Subcutaneous abdominal adipose tissue (tissue), 5 donors: ENCODE data around the gene PSMD1.

ENCODE experiments used
- H3K27ac ChIP-seq: one replicate; pipeline ENCODE4 v1.7.0; 2013; ENCODE audit warnings: low read depth, mild to moderate bottlenecking, inconsistent platforms, low read length, moderate library complexity
- H3K27me3 ChIP-seq, 5 donors: one replicate each; pipeline ENCODE4 v1.7.0; 2013; ENCODE audit warnings: low read length in 5 of 5, inconsistent platforms in 1 of 5; ENCODE audit not compliant: control insufficient read depth in 5 of 5, insufficient read depth in 4 of 5
- H3K36me3 ChIP-seq, 5 donors: one replicate each; pipeline ENCODE4 v1.7.0; 2013; ENCODE audit warnings: low read length in 5 of 5; ENCODE audit not compliant: control insufficient read depth in 5 of 5, insufficient read depth in 5 of 5
- H3K4me1 ChIP-seq, 5 donors: one replicate each; pipeline ENCODE4 v1.7.0; 2013; ENCODE audit warnings: low read length in 5 of 5, mild to moderate bottlenecking in 3 of 5, moderate library complexity in 1 of 5; ENCODE audit not compliant: control insufficient read depth in 5 of 5, insufficient read depth in 5 of 5
- H3K4me3 ChIP-seq, 5 donors: one replicate each; pipeline ENCODE4 v1.7.0; 2013; ENCODE audit warnings: low read length in 5 of 5, low read depth in 1 of 5
- H3K9ac ChIP-seq, 5 donors: one replicate each; pipeline ENCODE4 v1.7.0; 2013; ENCODE audit warnings: low read length in 5 of 5, mild to moderate bottlenecking in 4 of 5, moderate library complexity in 3 of 5
- H3K9me3 ChIP-seq, 5 donors: one replicate each; pipeline ENCODE4 v1.7.0; 2013; ENCODE audit warnings: low read length in 5 of 5; ENCODE audit not compliant: control insufficient read depth in 5 of 5
- donor health status: healthy.
- donor health status: healthy.
- donor health status: healthy.
- donor health status: healthy.
- donor health status: healthy.

Gene PSMD1

DNA sequence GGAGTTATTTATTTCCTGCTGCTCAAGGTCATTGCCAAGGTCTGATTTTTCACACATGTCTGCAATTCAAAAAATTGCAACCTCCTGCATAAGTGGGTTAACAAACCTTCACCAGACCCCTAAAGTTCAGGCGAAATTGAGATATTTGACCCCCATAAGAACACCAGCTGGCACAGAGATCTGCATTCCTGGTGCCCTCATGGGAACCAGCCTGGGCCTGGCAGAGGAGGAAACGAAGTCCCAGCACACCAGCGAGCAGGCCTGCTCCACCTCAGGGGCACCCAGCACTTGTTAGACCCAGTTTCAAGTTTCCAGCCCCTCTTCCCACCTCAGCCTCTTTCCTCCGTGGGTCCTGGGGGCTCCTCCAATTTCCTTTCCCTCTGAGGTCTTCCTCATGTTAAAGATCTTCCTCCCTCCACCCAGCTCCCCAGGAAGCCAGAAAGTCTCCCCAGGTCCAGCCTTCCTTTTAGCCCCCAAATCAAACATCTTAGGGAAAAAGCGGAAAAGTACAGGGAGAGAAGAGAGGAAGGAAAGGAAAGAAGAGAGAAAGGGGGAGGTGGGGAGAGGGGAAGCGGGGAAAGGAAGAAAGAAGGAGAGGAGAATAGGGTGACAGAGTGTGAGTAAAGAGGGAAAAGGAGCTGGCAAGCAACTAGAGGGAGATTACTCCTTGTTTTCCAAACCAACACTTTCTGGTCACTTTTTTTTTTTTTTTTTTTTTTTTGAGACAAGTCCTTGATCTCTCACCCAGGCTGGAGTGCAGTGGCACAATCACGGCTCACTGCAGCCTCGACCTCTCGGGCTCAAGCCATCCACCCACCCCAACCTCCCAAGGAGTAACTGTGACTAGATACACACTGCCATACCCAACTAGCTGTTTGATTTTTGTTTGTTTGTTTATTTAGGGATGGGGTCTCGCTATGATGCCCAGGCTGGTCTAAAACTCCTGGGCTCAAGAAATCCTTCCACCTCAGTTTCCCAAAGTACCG is 23.2 kb upstream of the PSMD1 start:
- Histone ChIP-seq H3K9ac (no peak overlapping the region), H3K36me3 (no peaks in the 10 kb centered on the region), H3K4me3 (no peak overlapping the region), H3K27me3 (peaks cover 10 to 30% (median 23%) of the 10 kb centered on the region in 5 donors), H3K9me3 (peaks cover 0 to 5% (median 0%) of the 10 kb centered on the region in 5 donors), H3K27ac (no peak overlapping the region), H3K4me1 (peaks cover 0 to 7% (median 3%) of the 10 kb centered on the region in 5 donors)

DNA sequence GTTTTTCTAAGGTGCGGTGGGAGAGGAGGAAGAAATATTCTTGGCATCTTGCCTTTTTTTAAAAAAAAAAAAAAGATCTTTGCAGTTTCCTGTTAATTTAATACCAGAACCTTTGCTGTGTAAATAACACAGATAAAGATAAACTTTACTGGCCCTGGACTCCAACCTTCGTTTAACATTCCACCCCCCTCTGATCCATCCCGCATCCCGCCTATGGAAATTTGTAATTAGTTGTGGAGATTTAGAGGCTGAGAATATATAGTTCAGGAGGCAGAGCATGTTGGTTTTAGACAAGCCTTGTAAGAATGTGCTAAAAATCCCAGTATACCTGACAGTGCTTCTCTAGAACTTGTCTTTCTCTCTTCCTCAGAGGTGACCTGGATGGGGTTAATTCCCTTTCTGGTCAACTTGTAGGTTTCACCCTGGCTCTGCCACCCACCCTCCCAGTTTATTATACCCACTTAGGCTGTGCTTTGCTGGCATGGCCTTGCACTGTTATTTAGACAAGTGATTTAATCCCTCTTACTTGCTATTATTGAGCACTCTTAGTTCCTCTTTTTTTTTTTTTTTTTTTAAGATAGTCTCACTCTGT is 22.3 kb upstream of the PSMD1 start:
- peaks cover 0 to 3% (median 0%) of the 10 kb centered on the region in 5 donors for H3K9me3 ChIP-seq
- no peak overlapping the region for H3K4me3 ChIP-seq
- H3K9ac ChIP-seq = no peak overlapping the region
- H3K27me3 ChIP-seq = peaks cover 10 to 38% (median 24%) of the 10 kb centered on the region in 5 donors
- H3K27ac ChIP-seq = no peak overlapping the region
- peaks cover 0 to 7% (median 3%) of the 10 kb centered on the region in 5 donors for H3K4me1 ChIP-seq
- H3K36me3 ChIP-seq = no peaks in the 10 kb centered on the region

DNA sequence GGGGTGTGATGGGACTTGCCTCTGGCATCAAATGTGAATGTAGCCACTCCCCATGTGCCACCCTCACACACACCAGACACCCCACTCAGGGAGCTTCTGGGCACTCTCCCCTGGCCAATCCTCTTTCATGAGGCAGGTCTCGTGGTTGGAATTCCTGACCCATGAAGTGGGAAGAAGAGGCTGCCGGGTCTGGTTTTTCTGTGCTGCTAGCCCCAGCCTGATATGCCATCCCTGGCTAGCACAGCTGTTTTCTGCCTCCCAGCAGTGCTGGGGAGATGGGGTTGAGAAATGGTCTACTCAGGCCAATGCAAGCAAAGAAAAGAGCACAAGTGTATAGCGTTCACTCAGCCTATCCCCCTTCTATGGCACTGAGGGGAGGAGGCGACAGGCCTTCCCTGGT is 20.5 kb upstream of the PSMD1 start:
- Histone ChIP-seq H3K4me3 (no peak overlapping the region), H3K4me1 (peaks cover 0 to 8% (median 3%) of the 10 kb centered on the region in 5 donors), H3K36me3 (no peaks in the 10 kb centered on the region), H3K27me3 (peaks cover 10 to 45% (median 27%) of the 10 kb centered on the region in 5 donors), H3K9ac (no peak overlapping the region), H3K9me3 (peaks cover 0 to 1% (median 0%) of the 10 kb centered on the region in 5 donors), H3K27ac (no peak overlapping the region)

DNA sequence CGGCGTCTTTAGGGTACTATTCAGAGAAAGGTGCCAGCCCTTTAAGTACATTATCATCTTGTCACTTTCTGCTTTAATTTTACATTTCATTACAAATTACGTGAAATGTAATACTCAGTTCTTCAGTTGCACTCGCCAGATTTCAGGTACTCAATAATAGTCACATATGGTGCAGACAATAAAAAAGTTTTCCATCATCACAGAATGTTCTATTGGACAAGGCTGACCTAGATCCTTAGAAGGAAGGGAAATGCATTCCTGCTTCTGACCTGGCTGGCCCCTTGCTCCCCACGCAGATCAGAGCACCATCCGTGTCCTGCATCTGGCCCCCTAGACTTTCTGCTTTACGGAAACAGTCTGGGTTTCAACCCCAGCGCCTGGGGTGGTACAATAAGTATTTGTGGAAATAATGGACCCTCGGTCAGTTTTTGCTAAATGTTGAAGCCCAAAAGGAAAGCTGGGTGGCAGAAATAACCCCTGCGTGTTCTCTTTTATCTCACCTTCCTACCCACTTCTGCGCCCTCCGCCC is 20.0 kb upstream of the PSMD1 start:
- Histone ChIP-seq H3K9me3 (no peaks in the 10 kb centered on the region), H3K4me1 (peaks cover 0 to 8% (median 3%) of the 10 kb centered on the region in 5 donors), H3K9ac (no peak overlapping the region), H3K27me3 (peaks cover 13 to 45% (median 32%) of the 10 kb centered on the region in 5 donors), H3K36me3 (no peaks in the 10 kb centered on the region), H3K27ac (no peak overlapping the region), H3K4me3 (no peak overlapping the region)

DNA sequence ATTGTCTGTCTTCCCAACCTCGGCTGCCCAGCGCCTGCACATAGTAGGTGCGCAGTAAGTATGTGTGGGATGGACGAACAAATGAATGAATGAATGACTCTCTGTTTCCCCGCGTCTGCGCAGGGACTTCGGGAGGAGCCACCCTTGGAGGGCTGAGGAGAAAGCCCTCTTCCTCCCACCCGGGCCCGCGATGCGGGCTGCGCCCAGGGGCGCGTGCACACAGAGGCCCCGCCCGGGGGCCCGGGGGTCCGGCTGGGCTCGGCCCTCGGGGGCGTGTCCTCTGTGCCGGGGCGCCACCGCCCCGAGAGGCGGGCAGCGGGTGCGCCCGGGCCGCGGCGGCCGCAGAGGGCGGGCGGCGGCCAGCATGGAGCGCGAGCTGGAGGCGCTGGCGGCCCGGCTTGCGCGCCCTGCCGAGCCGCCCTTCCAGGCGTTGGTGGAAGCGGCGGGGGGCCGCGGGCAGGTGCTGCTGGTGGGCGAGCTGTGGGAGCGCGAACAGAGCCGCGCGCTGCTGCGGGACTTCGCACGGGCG is 19.4 kb upstream of the PSMD1 start, which contains the start of gene C2orf72:
Gene C2orf72 (plus strand): TSS at position 322 of the 529 bp plus-strand sequence. CDS start 43 bp downstream, at position 365.
- Histone ChIP-seq H3K4me3 (peak within 1 kb of the TSS in 3 of 5 donors; percentile 11 to 41 (median 37)), H3K27me3 (peaks cover 9 to 48% (median 33%) of the 10 kb centered on the region in 5 donors), H3K9ac (no peak within 1 kb of the TSS), H3K4me1 (peaks cover 0 to 8% (median 3%) of the 10 kb centered on the region in 5 donors), H3K9me3 (no peaks in the 10 kb centered on the region), H3K27ac (no peak within 1 kb of the TSS), H3K36me3 (no peaks in the 10 kb centered on the region)

DNA sequence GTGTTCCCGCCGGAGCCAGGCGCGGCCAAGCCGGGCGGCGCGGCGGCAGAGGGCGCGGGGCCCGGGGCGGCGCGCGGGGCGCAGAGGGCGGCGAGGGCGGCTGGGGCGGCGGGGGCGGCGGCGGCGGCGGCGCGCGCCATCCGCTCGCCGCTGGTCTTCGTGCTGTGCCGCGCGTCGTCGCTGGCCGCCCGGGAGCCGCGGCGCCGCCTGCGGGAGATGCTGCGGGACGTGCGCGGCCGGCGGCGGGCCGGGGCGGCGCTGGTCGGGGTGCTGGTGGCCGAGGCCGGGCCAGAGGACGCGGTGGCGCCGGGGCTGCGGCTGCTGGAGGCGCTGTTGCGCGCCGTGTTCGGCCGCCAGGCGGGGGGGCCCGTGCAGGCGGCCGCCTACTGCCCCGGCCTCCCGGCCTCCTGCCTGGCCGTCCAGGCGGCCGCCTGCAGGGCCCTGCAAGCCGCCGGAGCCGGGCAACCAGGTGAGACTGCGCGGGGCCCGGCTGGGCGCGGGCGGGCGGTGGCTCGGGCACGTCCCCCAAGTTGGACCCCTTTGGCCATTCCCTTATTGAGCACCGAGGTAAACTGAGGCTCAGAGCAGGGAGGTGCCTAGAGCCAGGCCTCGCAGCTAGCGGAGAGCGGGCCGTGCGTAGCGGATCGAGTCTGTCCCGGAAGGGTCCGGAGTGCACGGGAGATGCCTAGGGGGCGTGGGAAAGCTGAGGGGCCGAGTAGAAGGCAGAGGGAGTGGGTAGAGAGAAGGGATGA is 18.8 kb upstream of the PSMD1 start:
- H3K4me3 ChIP-seq = peak overlapping the region in 2 of 5 donors; percentile 37 to 41
- H3K9ac ChIP-seq = no peak overlapping the region
- H3K4me1 ChIP-seq = peaks cover 0 to 8% (median 3%) of the 10 kb centered on the region in 5 donors
- no peaks in the 10 kb centered on the region for H3K9me3 ChIP-seq
- peaks cover 9 to 48% (median 29%) of the 10 kb centered on the region in 5 donors for H3K27me3 ChIP-seq
- no peak overlapping the region for H3K27ac ChIP-seq
- H3K36me3 ChIP-seq = no peaks in the 10 kb centered on the region

DNA sequence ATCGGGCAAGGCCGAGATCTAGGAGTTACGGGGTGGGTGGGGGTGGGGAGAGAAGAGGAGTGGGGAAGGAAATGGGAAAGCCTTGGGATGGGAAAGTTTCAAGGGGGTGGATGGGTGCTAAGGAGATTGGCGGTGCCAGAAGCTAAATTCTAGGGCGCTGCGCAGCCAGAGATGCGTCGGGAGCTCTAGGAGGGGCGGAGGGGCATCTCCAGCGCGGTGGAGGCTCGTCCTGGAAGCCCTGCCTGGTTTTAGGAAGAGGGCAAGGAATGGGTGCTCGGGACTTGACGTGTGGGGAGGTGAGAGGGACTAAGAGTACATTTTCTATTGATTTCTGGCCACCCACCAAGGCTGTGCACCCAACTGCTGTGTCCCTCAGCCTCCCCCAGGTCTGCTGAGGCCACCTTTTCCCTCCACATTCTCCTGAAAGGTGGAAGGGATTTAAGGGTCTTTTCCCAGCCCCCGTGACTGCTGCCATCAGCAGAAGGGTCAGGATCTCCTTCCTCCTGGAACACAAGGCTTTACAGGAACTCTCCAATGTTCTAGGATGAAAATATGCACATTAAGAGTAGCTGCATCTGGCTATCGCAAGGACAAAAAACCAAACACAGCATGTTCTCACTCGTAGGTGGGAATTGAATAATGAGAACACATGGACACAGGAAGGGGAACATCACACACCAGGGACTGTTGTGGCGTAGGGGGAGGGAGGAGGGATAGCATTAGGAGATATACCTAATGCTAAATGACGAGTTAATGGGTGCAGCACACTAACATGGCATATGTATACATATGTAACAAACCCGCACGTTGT is 18.0 kb upstream of the PSMD1 start:
- Histone ChIP-seq H3K27ac (no peak overlapping the region), H3K9me3 (no peaks in the 10 kb centered on the region), H3K27me3 (peaks cover 9 to 42% (median 29%) of the 10 kb centered on the region in 5 donors), H3K4me1 (peaks cover 0 to 8% (median 3%) of the 10 kb centered on the region in 5 donors), H3K4me3 (no peak overlapping the region), H3K36me3 (no peaks in the 10 kb centered on the region), H3K9ac (no peak overlapping the region)

DNA sequence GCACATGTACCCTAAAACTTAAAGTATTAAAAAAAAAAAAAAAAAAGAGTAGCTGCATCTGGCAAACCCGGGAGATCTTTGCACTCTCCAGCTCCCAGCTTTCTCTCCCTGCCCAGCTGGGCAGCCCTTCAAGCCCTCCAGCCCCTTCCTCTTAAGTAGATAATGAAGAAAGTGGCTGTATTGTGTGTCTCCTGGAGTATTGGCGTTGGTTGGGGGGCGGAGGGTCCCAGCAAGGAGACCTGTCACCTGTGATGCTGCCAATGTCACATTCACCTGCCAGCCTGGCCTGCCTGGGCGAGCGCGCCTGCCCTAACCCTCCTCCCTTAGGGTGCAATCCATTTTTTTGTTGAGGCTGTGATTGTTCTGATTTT is 17.4 kb upstream of the PSMD1 start:
- no peak overlapping the region for H3K27ac ChIP-seq
- H3K9me3 ChIP-seq = no peaks in the 10 kb centered on the region
- no peak overlapping the region for H3K9ac ChIP-seq
- H3K4me3 ChIP-seq = no peak overlapping the region
- peaks cover 0 to 8% (median 3%) of the 10 kb centered on the region in 5 donors for H3K4me1 ChIP-seq
- peaks cover 9 to 39% (median 29%) of the 10 kb centered on the region in 5 donors for H3K27me3 ChIP-seq
- no peaks in the 10 kb centered on the region for H3K36me3 ChIP-seq
